ENCODE data around the gene POLE. TPM values are rescaled to one million over a fixed set of nuclear protein-coding genes. Genes with fewer than 3 reads are reported as not detected.
"Not testable (repeated sequence)": the region's sequence is repeated elsewhere in the genome, so short reads cannot be mapped to it uniquely, and the experiment has no call there.

The POLE gene
- polyA plus RNA-seq, 1 of the 3 experiments (the other 2 are of a cell fraction), result 20.1 TPM

- CTCF ChIA-PET, result interaction anchor here (0.8 kb wide), 1 partner anchor 56 kb away, joined by 4 read pairs; no protein-coding TSS in a partner anchor
- H3K9me2 ChIP-seq; H4K20me1 ChIP-seq (ENCODE audit: insufficient read depth); H3K4me3 ChIP-seq (ENCODE audit: low read depth in 2 of 2, low read length in 1 of 2); POLR2A ChIA-PET; H3K27ac ChIP-seq (ENCODE audit: low read depth in 2 of 2, low read length in 1 of 2); DNase-seq; H2AFZ ChIP-seq (ENCODE audit: low read depth); H3F3A ChIP-seq (replicated peaks; ENCODE audit: insufficient read depth); H3K9me3 ChIP-seq; H3K9ac ChIP-seq; H3K36me3 ChIP-seq (replicated peaks in 1 of 2; ENCODE audit: control insufficient read depth in 1 of 2, insufficient read depth in 2 of 2, low read length in 1 of 2); H3K27me3 ChIP-seq (ENCODE audit: insufficient read depth); H3K79me2 ChIP-seq (ENCODE audit: insufficient read depth); H3K4me2 ChIP-seq; H3K4me1 ChIP-seq (ENCODE audit: control insufficient read depth in 1 of 2, insufficient read depth in 2 of 2, low read depth in 1 of 2, low read length in 1 of 2): not testable (repeated sequence)
- no CpG with 5 or more reads among the region's 3 CpGs for WGBS (ENCODE audit: low lambda C conversion rate)
Measured at GRCh38 chr12:132694888-132695287, 7.7 kb upstream of the POLE start.

- H3F3A ChIP-seq (replicated peaks; ENCODE audit: insufficient read depth); H2AFZ ChIP-seq (ENCODE audit: low read depth); H3K9me2 ChIP-seq; H3K27me3 ChIP-seq (ENCODE audit: insufficient read depth); H3K79me2 ChIP-seq (ENCODE audit: insufficient read depth); H3K4me3 ChIP-seq (ENCODE audit: low read depth in 2 of 2, low read length in 1 of 2); H3K36me3 ChIP-seq (replicated peaks in 1 of 2; ENCODE audit: control insufficient read depth in 1 of 2, insufficient read depth in 2 of 2, low read length in 1 of 2); H3K4me1 ChIP-seq (ENCODE audit: control insufficient read depth in 1 of 2, insufficient read depth in 2 of 2, low read depth in 1 of 2, low read length in 1 of 2); H3K4me2 ChIP-seq; DNase-seq; H3K27ac ChIP-seq (ENCODE audit: low read depth in 2 of 2, low read length in 1 of 2); H3K9ac ChIP-seq; H3K9me3 ChIP-seq; H4K20me1 ChIP-seq (ENCODE audit: insufficient read depth); CTCF ChIA-PET: not testable (repeated sequence)
- WGBS (ENCODE audit: low lambda C conversion rate), result 80% methylated on average over 1 of the region's 3 CpGs
- POLR2A ChIA-PET, result interaction anchor here (0.5 to 0.7 kb wide), 2 partner anchors 14 to 77 kb away, joined by 3 read pairs; no protein-coding TSS in a partner anchor
Measured at GRCh38 chr12:132692030-132692429, 4.9 kb upstream of the POLE start.

GRCh38 chr12:132690112-132690511 is 3.0 kb upstream of the POLE start:
- H3K9ac ChIP-seq, result no peak overlapping the region
- POLR2A ChIA-PET, result no interaction called here
- no peaks in the 10 kb centered on the region for H3K36me3 ChIP-seq (replicated peaks in 1 of 2; ENCODE audit: control insufficient read depth in 1 of 2, insufficient read depth in 2 of 2, low read length in 1 of 2)
- H3K9me3 ChIP-seq, result no peaks in the 10 kb centered on the region
- CTCF ChIA-PET, result interaction anchor here (1.3 kb wide), 1 partner anchor 21 kb away, joined by 4 read pairs; the partner anchor contains the start of gene PGAM5
- peaks cover 6% of the 10 kb centered on the region for H3F3A ChIP-seq (replicated peaks; ENCODE audit: insufficient read depth)
- no peaks in the 10 kb centered on the region for H3K9me2 ChIP-seq
- no peak for DNase-seq
- H3K79me2 ChIP-seq (ENCODE audit: insufficient read depth), result peaks cover 16% of the 10 kb centered on the region
- TF ChIP-seq PBX3 (IDR thresholded peaks at IDR 0.05), result no peak
- H3K27me3 ChIP-seq (ENCODE audit: insufficient read depth), result no peaks in the 10 kb centered on the region
- H3K4me1 ChIP-seq (ENCODE audit: control insufficient read depth in 1 of 2, insufficient read depth in 2 of 2, low read depth in 1 of 2, low read length in 1 of 2), result peaks cover 0 to 3% of the 10 kb centered on the region in 2 experiments; a peak in 1 of 4 replicates
- WGBS (ENCODE audit: low lambda C conversion rate), result 96% methylated on average over 9 of the region's 9 CpGs
- no peak overlapping the region for H3K4me2 ChIP-seq
- no peak overlapping the region for H3K27ac ChIP-seq (ENCODE audit: low read depth in 2 of 2, low read length in 1 of 2)
- no peak overlapping the region for H3K4me3 ChIP-seq (ENCODE audit: low read depth in 2 of 2, low read length in 1 of 2)
- H4K20me1 ChIP-seq (ENCODE audit: insufficient read depth), result peaks cover 11% of the 10 kb centered on the region; the same call in 1 of the 2 replicates
- no peak overlapping the region for H2AFZ ChIP-seq (ENCODE audit: low read depth)

GRCh38 chr12:132689227-132689626 is 2.1 kb upstream of the POLE start:
- no peaks in the 10 kb centered on the region for H3K27me3 ChIP-seq (ENCODE audit: insufficient read depth)
- TF ChIP-seq RAD21 (IDR thresholded peaks at IDR 0.05; ENCODE audit: low read length) (no peak), TAF1 (IDR thresholded peaks at IDR 0.05; ENCODE audit: borderline replicate concordance, low read depth, low read length) (no peak), NFIC (IDR thresholded peaks at IDR 0.05; ENCODE audit: borderline replicate concordance) (no peak), IRF3 (IDR thresholded peaks at IDR 0.05; ENCODE audit: low read depth, low read length) (no peak), FOSL2 (IDR thresholded peaks at IDR 0.05; ENCODE audit: borderline replicate concordance, low read depth) (no peak)
- no peak overlapping the region for H3K4me3 ChIP-seq (ENCODE audit: low read depth in 2 of 2, low read length in 1 of 2)
- H3K9me3 ChIP-seq, result no peaks in the 10 kb centered on the region
- H3K9me2 ChIP-seq, result no peaks in the 10 kb centered on the region
- H3F3A ChIP-seq (replicated peaks; ENCODE audit: insufficient read depth), result peaks cover 6% of the 10 kb centered on the region
- WGBS (ENCODE audit: low lambda C conversion rate), result 95% methylated on average over 18 of the region's 18 CpGs
- no peaks in the 10 kb centered on the region for H3K36me3 ChIP-seq (replicated peaks in 1 of 2; ENCODE audit: control insufficient read depth in 1 of 2, insufficient read depth in 2 of 2, low read length in 1 of 2)
- ChIA-PET CTCF (interaction anchor here (1.3 kb wide), 1 partner anchor 21 kb away, joined by 4 read pairs; the partner anchor contains the start of gene PGAM5), POLR2A (no interaction called here)
- DNase-seq, result no peak
- H3K4me2 ChIP-seq, result peak overlapping the region; percentile 19; the same call in 1 of the 2 replicates
- no peak overlapping the region for H3K9ac ChIP-seq
- peaks cover 12% of the 10 kb centered on the region; the same call in 1 of the 2 replicates for H4K20me1 ChIP-seq (ENCODE audit: insufficient read depth)
- H3K27ac ChIP-seq (ENCODE audit: low read depth in 2 of 2, low read length in 1 of 2), result no peak overlapping the region
- peaks cover 16% of the 10 kb centered on the region for H3K79me2 ChIP-seq (ENCODE audit: insufficient read depth)
- no peak overlapping the region for H2AFZ ChIP-seq (ENCODE audit: low read depth)
- H3K4me1 ChIP-seq (ENCODE audit: control insufficient read depth in 1 of 2, insufficient read depth in 2 of 2, low read depth in 1 of 2, low read length in 1 of 2), result peaks cover 0 to 3% of the 10 kb centered on the region in 2 experiments; a peak in 1 of 4 replicates

Data from SK-N-SH (cell line).